HG03378 (cell line): ENCODE results near the gene WDR59.
A peak's percentile ranks its signal among the peaks of the same experiment; 100 is the strongest.
"Not testable (repeated sequence)": the region's sequence is repeated elsewhere in the genome, so short reads cannot be mapped to it uniquely, and the experiment has no call there.

ENCODE experiments used
- ATAC-seq: cut with Tn5 transposase; IDR thresholded peaks from one replicate; pipeline ENCODE4 v1.9.1; 2021; ENCODE audit warnings: mild to moderate bottlenecking, moderate library complexity; ENCODE audit not compliant: unreplicated experiment

The WDR59 gene

GRCh38 chr16:75012380-75013081 is 27.6 kb upstream of the WDR59 start:
- no peak for ATAC-seq

- peak; percentile 74 for ATAC-seq
These were observed 26.8 kb upstream of the WDR59 start for GRCh38 chr16:75011634-75012307.

GRCh38 chr16:75010427-75010826 is 25.5 kb upstream of the WDR59 start:
- no peak for ATAC-seq

- no peak for ATAC-seq
These were observed 22.5 kb upstream of the WDR59 start for GRCh38 chr16:75007443-75007842.

- ATAC-seq, result no peak
These were observed 20.8 kb upstream of the WDR59 start for GRCh38 chr16:75005697-75006096.

- no peak for ATAC-seq
These were observed 19.5 kb upstream of the WDR59 start for GRCh38 chr16:75004460-75004859.

GRCh38 chr16:75003931-75004330 is 19.0 kb upstream of the WDR59 start:
- ATAC-seq, result no peak

- no peak for ATAC-seq
These were observed 17.6 kb upstream of the WDR59 start for GRCh38 chr16:75002474-75002873.

GRCh38 chr16:75000481-75001081 is 15.7 kb upstream of the WDR59 start:
- no peak for ATAC-seq

GRCh38 chr16:74999609-75000480 is 14.9 kb upstream of the WDR59 start:
- no peak for ATAC-seq

- no peak for ATAC-seq
These were observed 14.3 kb upstream of the WDR59 start for GRCh38 chr16:74999219-74999608.

- ATAC-seq, result peak; percentile 57
These were observed 13.7 kb upstream of the WDR59 start, which contains the start of gene ZNRF1 for GRCh38 chr16:74998481-74999218. Gene ZNRF1 (plus strand): TSS chr16:74999024. CDS start chr16:74999672, 648 bp downstream.

- no peak for ATAC-seq
These were observed 12.1 kb upstream of the WDR59 start for GRCh38 chr16:74997042-74997491.

- no peak for ATAC-seq
These were observed 11.1 kb upstream of the WDR59 start for GRCh38 chr16:74995986-74996385.

GRCh38 chr16:74991593-74992403 is 6.9 kb upstream of the WDR59 start:
- no peak for ATAC-seq

GRCh38 chr16:74991268-74991592 is 6.3 kb upstream of the WDR59 start:
- no peak for ATAC-seq

GRCh38 chr16:74990832-74991231 is 5.9 kb upstream of the WDR59 start:
- no peak for ATAC-seq

- ATAC-seq, result not testable (repeated sequence)
These were observed 4.9 kb upstream of the WDR59 start for GRCh38 chr16:74989864-74990263.

- ATAC-seq, result no peak
These were observed 2.2 kb upstream of the WDR59 start for GRCh38 chr16:74987027-74987681.
